ENCODE data around the gene NIP7. TPM values are rescaled to one million over a fixed set of nuclear protein-coding genes. Genes with fewer than 3 reads are reported as not detected.

Gene NIP7
- total and polyA plus RNA-seq, 2 donors (not counting 3 experiments of a cell fraction or from before 2014, with no cell fraction given) = 8.8 to 46.8 TPM

DNA sequence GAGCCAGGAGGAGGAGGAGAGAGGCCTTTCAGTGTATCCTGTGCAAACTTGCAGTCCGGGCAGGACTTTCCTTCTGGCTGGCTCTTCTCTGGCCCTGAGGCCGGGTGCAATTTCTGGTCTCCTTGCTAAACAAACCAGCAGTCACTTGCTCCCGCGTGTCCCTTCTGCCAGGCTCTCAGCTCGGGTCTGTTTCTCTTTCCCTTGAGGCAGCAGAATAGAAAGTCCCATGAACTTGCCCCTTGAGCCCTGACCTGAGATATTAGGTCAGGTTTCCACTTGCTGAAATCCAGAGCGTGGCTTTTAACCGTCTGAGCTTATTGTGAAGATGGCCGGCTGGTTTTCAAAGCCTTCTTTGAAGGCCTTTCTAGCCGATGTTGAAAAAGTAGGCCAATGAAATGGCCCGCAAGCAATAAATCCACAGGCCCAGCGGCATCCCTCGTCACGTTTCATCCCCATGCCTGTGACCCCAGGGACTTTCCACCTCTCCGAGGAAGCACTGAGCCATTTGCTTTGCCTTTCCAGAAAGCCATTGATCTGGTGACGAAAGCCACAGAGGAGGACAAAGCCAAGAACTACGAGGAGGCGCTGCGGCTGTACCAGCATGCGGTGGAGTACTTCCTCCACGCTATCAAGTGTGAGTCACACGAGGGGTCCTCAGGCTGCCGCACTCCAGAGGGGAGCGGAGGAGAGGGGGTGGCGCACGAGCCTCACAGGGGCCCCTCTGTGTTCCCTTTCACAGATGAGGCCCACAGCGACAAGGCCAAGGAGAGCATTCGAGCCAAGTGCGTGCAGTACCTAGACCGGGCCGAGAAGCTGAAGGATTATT, 23.9 kb upstream of the NIP7 start:
- no peak for FAIRE-seq

More for the DNA sequence above, 23.9 kb upstream of the NIP7 start:
- H3K9ac ChIP-seq (replicated peaks; ENCODE audit: extremely low read depth, insufficient read depth, low read length) = no peak overlapping the region
- H3K79me2 ChIP-seq (ENCODE audit: control insufficient read depth, insufficient read depth, low read length) = peaks cover 41% of the 10 kb centered on the region
- DNase-seq (ENCODE audit: low read depth, low spot score) = no peak
- H3K9me3 ChIP-seq (replicated peaks; ENCODE audit: control insufficient read depth, insufficient read depth, low read length) = no peaks in the 10 kb centered on the region
- H3K27ac ChIP-seq (ENCODE audit: insufficient read depth, low read depth, low read length) = no peak overlapping the region
- peaks cover 6% of the 10 kb centered on the region for H3K4me1 ChIP-seq (ENCODE audit: control insufficient read depth, extremely low read depth, insufficient read depth, low read length)
- CTCF ChIA-PET = interaction anchor here (1.6 kb wide), 1 partner anchor 11 kb away, joined by 5 read pairs; no protein-coding TSS in a partner anchor
- BruUV-seq (replicated peaks) = no TSS peak
- no peak overlapping the region for H3K4me3 ChIP-seq (replicated peaks in 1 of 3; ENCODE audit: insufficient read depth in 1 of 3, low read depth in 1 of 3, low read length in 3 of 3)
- no peaks in the 10 kb centered on the region for H3K9me1 ChIP-seq (replicated peaks; ENCODE audit: control insufficient read depth, extremely low read depth, insufficient read depth, low read length)
- no peak overlapping the region for H2AFZ ChIP-seq (ENCODE audit: low read depth, low read length)
- no peaks in the 10 kb centered on the region for H3K27me3 ChIP-seq (ENCODE audit: control insufficient read depth in 2 of 2, insufficient read depth in 2 of 2, low read length in 2 of 2)
- H3K4me2 ChIP-seq (ENCODE audit: insufficient read depth, low read length) = no peak overlapping the region
- intact Hi-C loops (cut with micrococcal nuclease) (no loop called here), dilution Hi-C loops (cut with MboI; ENCODE audit: extremely low pct_ligation_motif_present, low sequenced_read_pairs) (no loop called here)
- POLR2A ChIA-PET = no interaction called here
- TF ChIP-seq, protein P1, sequence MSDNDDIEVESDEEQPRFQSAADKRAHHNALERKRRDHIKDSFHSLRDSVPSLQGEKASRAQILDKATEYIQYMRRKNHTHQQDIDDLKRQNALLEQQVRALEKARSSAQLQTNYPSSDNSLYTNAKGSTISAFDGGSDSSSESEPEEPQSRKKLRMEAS (IDR thresholded peaks at IDR 0.05; ENCODE audit: insufficient read depth, insufficient read length) = no peak
- no peak for TF ChIP-seq POLR2A (IDR thresholded peaks at IDR 0.05; ENCODE audit: low read depth, low read length)
- no peak for TF ChIP-seq POLR2AphosphoS5 (IDR thresholded peaks at IDR 0.05; ENCODE audit: insufficient read depth, low read depth, low read length)
- TF ChIP-seq GATA2 (IDR thresholded peaks at IDR 0.05; ENCODE audit: insufficient read depth, insufficient read length, low read depth, low read length) = no peak
- TF ChIP-seq, protein P2, sequence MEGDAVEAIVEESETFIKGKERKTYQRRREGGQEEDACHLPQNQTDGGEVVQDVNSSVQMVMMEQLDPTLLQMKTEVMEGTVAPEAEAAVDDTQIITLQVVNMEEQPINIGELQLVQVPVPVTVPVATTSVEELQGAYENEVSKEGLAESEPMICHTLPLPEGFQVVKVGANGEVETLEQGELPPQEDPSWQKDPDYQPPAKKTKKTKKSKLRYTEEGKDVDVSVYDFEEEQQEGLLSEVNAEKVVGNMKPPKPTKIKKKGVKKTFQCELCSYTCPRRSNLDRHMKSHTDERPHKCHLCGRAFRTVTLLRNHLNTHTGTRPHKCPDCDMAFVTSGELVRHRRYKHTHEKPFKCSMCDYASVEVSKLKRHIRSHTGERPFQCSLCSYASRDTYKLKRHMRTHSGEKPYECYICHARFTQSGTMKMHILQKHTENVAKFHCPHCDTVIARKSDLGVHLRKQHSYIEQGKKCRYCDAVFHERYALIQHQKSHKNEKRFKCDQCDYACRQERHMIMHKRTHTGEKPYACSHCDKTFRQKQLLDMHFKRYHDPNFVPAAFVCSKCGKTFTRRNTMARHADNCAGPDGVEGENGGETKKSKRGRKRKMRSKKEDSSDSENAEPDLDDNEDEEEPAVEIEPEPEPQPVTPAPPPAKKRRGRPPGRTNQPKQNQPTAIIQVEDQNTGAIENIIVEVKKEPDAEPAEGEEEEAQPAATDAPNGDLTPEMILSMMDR (IDR thresholded peaks at IDR 0.05; ENCODE audit: extremely low read depth in 1 of 2, insufficient read depth in 1 of 2, low read depth in 1 of 2, low read length in 2 of 2) = no peak
- TF ChIP-seq FOS (IDR thresholded peaks at IDR 0.05; ENCODE audit: borderline replicate concordance, insufficient read depth, low read length) = no peak
- TF ChIP-seq JUN (IDR thresholded peaks at IDR 0.05; ENCODE audit: borderline replicate concordance, insufficient read depth, insufficient read length, low read depth) = no peak
- no peak for TF ChIP-seq EZH2 (IDR thresholded peaks at IDR 0.05; ENCODE audit: borderline replicate concordance, low read depth, low read length, severe bottlenecking)
- TF ChIP-seq MYC (IDR thresholded peaks at IDR 0.05; ENCODE audit: low read depth, low read length) = no peak
- no peaks in the 10 kb centered on the region for H4K20me1 ChIP-seq (replicated peaks; ENCODE audit: control insufficient read depth, extremely low read depth, insufficient read depth, low read length)
- H3K36me3 ChIP-seq (ENCODE audit: control insufficient read depth in 2 of 2, extremely low read depth in 1 of 2, insufficient read depth in 2 of 2, low read length in 2 of 2) = peaks cover 21 to 47% of the 10 kb centered on the region in 2 experiments
